ENCODE data around the gene DDX47. TPM values are rescaled to one million over a fixed set of nuclear protein-coding genes. Genes with fewer than 3 reads are reported as not detected.

Gene DDX47
- total and polyA plus RNA-seq, 2 of the 13 experiments (the other 11 are each of a cell fraction or from before 2014, with no cell fraction given), result 48.5 to 78.7 TPM

DNA sequence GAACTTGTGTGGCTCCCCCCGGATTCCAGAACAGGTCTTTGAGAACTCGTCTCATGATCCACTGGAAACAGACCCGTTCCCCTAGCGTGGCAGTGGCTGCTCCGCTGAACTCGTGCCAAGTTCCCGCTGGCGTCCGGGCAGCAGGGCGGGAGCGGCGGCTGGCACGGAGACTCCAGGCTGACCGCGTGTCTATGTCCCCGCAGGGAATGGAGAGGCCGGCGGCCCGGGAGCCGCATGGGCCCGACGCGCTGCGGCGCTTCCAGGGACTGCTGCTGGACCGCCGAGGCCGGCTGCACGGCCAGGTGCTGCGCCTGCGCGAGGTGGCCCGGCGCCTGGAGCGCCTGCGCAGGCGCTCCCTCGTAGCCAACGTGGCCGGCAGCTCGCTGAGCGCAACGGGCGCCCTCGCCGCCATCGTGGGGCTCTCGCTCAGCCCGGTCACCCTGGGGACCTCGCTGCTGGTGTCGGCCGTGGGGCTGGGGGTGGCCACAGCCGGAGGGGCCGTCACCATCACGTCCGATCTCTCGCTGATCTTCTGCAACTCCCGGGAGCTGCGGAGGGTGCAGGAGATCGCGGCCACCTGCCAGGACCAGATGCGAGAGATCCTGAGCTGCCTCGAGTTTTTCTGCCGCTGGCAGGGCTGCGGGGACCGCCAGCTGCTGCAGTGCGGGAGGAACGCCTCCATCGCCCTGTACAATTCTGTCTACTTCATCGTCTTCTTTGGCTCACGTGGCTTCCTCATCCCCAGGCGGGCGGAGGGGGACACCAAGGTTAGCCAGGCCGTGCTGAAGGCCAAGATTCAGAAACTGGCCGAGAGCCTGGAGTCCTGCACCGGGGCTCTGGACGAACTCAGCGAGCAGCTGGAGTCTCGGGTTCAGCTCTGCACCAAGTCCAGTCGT is 26.2 kb upstream of the DDX47 start (continued):
- TF ChIP-seq, protein P1, sequence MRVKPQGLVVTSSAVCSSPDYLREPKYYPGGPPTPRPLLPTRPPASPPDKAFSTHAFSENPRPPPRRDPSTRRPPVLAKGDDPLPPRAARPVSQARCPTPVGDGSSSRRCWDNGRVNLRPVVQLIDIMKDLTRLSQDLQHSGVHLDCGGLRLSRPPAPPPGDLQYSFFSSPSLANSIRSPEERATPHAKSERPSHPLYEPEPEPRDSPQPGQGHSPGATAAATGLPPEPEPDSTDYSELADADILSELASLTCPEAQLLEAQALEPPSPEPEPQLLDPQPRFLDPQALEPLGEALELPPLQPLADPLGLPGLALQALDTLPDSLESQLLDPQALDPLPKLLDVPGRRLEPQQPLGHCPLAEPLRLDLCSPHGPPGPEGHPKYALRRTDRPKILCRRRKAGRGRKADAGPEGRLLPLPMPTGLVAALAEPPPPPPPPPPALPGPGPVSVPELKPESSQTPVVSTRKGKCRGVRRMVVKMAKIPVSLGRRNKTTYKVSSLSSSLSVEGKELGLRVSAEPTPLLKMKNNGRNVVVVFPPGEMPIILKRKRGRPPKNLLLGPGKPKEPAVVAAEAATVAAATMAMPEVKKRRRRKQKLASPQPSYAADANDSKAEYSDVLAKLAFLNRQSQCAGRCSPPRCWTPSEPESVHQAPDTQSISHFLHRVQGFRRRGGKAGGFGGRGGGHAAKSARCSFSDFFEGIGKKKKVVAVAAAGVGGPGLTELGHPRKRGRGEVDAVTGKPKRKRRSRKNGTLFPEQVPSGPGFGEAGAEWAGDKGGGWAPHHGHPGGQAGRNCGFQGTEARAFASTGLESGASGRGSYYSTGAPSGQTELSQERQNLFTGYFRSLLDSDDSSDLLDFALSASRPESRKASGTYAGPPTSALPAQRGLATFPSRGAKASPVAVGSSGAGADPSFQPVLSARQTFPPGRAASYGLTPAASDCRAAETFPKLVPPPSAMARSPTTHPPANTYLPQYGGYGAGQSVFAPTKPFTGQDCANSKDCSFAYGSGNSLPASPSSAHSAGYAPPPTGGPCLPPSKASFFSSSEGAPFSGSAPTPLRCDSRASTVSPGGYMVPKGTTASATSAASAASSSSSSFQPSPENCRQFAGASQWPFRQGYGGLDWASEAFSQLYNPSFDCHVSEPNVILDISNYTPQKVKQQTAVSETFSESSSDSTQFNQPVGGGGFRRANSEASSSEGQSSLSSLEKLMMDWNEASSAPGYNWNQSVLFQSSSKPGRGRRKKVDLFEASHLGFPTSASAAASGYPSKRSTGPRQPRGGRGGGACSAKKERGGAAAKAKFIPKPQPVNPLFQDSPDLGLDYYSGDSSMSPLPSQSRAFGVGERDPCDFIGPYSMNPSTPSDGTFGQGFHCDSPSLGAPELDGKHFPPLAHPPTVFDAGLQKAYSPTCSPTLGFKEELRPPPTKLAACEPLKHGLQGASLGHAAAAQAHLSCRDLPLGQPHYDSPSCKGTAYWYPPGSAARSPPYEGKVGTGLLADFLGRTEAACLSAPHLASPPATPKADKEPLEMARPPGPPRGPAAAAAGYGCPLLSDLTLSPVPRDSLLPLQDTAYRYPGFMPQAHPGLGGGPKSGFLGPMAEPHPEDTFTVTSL (CRISPR knock-in tag; IDR thresholded peaks at IDR 0.05; ENCODE audit: borderline replicate concordance), result no peak
- TF ChIP-seq REL (CRISPR knock-in tag; conservative IDR thresholded peaks at IDR 0.05), result peak; percentile 86
- TF ChIP-seq KLF11 (CRISPR knock-in tag; IDR thresholded peaks at IDR 0.05), result no peak
- no peak for TF ChIP-seq MYNN (CRISPR knock-in tag; IDR thresholded peaks at IDR 0.05; ENCODE audit: low read depth)
- TF ChIP-seq, protein P2, sequence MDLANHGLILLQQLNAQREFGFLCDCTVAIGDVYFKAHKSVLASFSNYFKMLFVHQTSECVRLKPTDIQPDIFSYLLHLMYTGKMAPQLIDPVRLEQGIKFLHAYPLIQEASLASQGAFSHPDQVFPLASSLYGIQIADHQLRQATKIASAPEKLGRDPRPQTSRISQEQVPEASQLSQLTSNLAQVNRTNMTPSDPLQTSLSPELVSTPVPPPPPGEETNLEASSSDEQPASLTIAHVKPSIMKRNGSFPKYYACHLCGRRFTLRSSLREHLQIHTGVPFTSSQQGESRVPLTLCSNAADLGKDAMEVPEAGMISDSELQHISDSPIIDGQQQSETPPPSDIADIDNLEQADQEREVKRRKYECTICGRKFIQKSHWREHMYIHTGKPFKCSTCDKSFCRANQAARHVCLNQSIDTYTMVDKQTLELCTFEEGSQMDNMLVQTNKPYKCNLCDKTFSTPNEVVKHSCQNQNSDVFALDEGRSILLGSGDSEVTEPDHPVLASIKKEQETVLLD (CRISPR knock-in tag; IDR thresholded peaks at IDR 0.05; ENCODE audit: low read depth), result peak; percentile 75
- TF ChIP-seq NR2F2 (IDR thresholded peaks at IDR 0.05; ENCODE audit: borderline replicate concordance, low read depth), result no peak
- peak; percentile 86 for TF ChIP-seq MYC (CRISPR knock-in tag; IDR thresholded peaks at IDR 0.05; ENCODE audit: borderline replicate concordance)
- TF ChIP-seq SMARCE1 (IDR thresholded peaks at IDR 0.05; ENCODE audit: borderline replicate concordance), result no peak
- peak; percentile 67 for TF ChIP-seq POLR2G (IDR thresholded peaks at IDR 0.05; ENCODE audit: low read depth, low read length)
- TF ChIP-seq, protein P3, sequence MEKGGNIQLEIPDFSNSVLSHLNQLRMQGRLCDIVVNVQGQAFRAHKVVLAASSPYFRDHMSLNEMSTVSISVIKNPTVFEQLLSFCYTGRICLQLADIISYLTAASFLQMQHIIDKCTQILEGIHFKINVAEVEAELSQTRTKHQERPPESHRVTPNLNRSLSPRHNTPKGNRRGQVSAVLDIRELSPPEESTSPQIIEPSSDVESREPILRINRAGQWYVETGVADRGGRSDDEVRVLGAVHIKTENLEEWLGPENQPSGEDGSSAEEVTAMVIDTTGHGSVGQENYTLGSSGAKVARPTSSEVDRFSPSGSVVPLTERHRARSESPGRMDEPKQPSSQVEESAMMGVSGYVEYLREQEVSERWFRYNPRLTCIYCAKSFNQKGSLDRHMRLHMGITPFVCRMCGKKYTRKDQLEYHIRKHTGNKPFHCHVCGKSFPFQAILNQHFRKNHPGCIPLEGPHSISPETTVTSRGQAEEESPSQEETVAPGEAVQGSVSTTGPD (CRISPR knock-in tag; IDR thresholded peaks at IDR 0.05), result no peak
- TF ChIP-seq, protein P4, sequence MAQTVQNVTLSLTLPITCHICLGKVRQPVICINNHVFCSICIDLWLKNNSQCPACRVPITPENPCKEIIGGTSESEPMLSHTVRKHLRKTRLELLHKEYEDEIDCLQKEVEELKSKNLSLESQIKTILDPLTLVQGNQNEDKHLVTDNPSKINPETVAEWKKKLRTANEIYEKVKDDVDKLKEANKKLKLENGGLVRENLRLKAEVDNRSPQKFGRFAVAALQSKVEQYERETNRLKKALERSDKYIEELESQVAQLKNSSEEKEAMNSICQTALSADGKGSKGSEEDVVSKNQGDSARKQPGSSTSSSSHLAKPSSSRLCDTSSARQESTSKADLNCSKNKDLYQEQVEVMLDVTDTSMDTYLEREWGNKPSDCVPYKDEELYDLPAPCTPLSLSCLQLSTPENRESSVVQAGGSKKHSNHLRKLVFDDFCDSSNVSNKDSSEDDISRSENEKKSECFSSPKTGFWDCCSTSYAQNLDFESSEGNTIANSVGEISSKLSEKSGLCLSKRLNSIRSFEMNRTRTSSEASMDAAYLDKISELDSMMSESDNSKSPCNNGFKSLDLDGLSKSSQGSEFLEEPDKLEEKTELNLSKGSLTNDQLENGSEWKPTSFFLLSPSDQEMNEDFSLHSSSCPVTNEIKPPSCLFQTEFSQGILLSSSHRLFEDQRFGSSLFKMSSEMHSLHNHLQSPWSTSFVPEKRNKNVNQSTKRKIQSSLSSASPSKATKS (CRISPR knock-in tag; IDR thresholded peaks at IDR 0.05), result no peak
- TF ChIP-seq ZNF556 (CRISPR knock-in tag; IDR thresholded peaks at IDR 0.05; ENCODE audit: borderline replicate concordance), result no peak
- no peak for TF ChIP-seq SIN3A (IDR thresholded peaks at IDR 0.05; ENCODE audit: borderline replicate concordance, low read depth, low read length)
- no peak; the same call in 1 of the 2 replicates for TF ChIP-seq KLF13 (CRISPR knock-in tag; IDR thresholded peaks at IDR 0.05)
- peak; percentile 36; the same call in 1 of the 2 replicates for TF ChIP-seq GPN1 (CRISPR knock-in tag; IDR thresholded peaks at IDR 0.05; ENCODE audit: borderline replicate concordance)
- TF ChIP-seq, protein P5, sequence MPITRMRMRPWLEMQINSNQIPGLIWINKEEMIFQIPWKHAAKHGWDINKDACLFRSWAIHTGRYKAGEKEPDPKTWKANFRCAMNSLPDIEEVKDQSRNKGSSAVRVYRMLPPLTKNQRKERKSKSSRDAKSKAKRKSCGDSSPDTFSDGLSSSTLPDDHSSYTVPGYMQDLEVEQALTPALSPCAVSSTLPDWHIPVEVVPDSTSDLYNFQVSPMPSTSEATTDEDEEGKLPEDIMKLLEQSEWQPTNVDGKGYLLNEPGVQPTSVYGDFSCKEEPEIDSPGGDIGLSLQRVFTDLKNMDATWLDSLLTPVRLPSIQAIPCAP (CRISPR knock-in tag; IDR thresholded peaks at IDR 0.05; ENCODE audit: low read depth), result no peak
- TF ChIP-seq IRF2 (CRISPR knock-in tag; IDR thresholded peaks at IDR 0.05), result no peak

Data from HepG2 (cell line).